ENCODE data around the gene APPBP2.

DNA sequence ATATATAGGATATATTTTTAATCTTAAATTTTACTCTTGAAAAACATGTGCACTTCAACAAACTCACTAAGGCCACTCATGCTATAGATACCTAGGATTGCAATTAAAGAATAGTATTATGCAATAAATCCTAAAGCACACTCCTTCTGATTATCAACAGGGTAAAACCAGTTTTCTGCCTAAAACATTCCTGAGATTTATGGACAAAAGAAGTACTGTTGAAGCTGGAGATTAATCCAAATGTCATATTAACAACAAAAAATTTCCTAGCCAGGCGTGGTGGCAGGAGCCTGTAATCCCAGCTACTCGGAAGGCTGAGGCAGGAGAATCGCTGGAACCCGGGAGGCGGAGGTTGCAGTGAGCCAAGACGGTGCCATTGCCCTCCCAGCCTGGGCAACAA lies 82.3 kb downstream of the APPBP2 start:
- TF ChIP-seq TAF1 (IDR thresholded peaks at IDR 0.05; ENCODE audit: borderline replicate concordance, insufficient read depth, low read length) (no peak), POLR2AphosphoS5 (IDR thresholded peaks at IDR 0.05; ENCODE audit: low read depth, low read length) (no peak), SIN3A (IDR thresholded peaks at IDR 0.05; ENCODE audit: borderline replicate concordance, insufficient read depth, low read length) (no peak)
- TF ChIP-seq, protein P1, sequence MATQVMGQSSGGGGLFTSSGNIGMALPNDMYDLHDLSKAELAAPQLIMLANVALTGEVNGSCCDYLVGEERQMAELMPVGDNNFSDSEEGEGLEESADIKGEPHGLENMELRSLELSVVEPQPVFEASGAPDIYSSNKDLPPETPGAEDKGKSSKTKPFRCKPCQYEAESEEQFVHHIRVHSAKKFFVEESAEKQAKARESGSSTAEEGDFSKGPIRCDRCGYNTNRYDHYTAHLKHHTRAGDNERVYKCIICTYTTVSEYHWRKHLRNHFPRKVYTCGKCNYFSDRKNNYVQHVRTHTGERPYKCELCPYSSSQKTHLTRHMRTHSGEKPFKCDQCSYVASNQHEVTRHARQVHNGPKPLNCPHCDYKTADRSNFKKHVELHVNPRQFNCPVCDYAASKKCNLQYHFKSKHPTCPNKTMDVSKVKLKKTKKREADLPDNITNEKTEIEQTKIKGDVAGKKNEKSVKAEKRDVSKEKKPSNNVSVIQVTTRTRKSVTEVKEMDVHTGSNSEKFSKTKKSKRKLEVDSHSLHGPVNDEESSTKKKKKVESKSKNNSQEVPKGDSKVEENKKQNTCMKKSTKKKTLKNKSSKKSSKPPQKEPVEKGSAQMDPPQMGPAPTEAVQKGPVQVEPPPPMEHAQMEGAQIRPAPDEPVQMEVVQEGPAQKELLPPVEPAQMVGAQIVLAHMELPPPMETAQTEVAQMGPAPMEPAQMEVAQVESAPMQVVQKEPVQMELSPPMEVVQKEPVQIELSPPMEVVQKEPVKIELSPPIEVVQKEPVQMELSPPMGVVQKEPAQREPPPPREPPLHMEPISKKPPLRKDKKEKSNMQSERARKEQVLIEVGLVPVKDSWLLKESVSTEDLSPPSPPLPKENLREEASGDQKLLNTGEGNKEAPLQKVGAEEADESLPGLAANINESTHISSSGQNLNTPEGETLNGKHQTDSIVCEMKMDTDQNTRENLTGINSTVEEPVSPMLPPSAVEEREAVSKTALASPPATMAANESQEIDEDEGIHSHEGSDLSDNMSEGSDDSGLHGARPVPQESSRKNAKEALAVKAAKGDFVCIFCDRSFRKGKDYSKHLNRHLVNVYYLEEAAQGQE (IDR thresholded peaks at IDR 0.05; ENCODE audit: insufficient read depth in 1 of 2, low read depth in 2 of 2, low read length in 2 of 2): no peak
